ENCODE data around the gene TTC31. TPM values are rescaled to one million over a fixed set of nuclear protein-coding genes. Genes with fewer than 3 reads are reported as not detected.

Gene TTC31
- total RNA-seq, 1 experiment from 2014 or later = 26.4 TPM

GRCh38 chr2:74538881-74539339 lies 56.0 kb downstream of the TTC31 start:
- intact Hi-C loops (cut with micrococcal nuclease) = no loop called here

More at GRCh38 chr2:74538881-74539339, 56.0 kb downstream of the TTC31 start:
- ChIA-PET CTCF (no interaction called here), POLR2A (no interaction called here), RAD21 (ENCODE audit: low non-redundant PET in 1 of 2, low total read pairs in 2 of 2, uncharacterized antibody in 2 of 2, unreplicated experiment in 2 of 2) (no interaction called here)
- H3K4me3 ChIP-seq (replicated peaks in 1 of 2; ENCODE audit: low read depth in 1 of 2, low read length in 2 of 2) = no peak overlapping the region
- H3K79me2 ChIP-seq (ENCODE audit: insufficient read depth, low read length) = no peaks in the 10 kb centered on the region
- H3K36me3 ChIP-seq (ENCODE audit: control insufficient read depth in 1 of 2, insufficient read depth in 2 of 2, low read length in 2 of 2) = no peaks in the 10 kb centered on the region
- no peaks in the 10 kb centered on the region for H3K9me2 ChIP-seq (ENCODE audit: insufficient read depth)
- H3K9me3 ChIP-seq (ENCODE audit: control insufficient read depth in 1 of 2, insufficient read depth in 1 of 2, low read depth in 1 of 2, low read length in 2 of 2) = no peaks in the 10 kb centered on the region
- ATAC-seq (no peak), DNase-seq (ENCODE audit: low read depth, low spot score) (no peak)
- H3K9ac ChIP-seq (ENCODE audit: low read length) = no peak overlapping the region
- H3K27me3 ChIP-seq (ENCODE audit: insufficient read depth, low read length) = no peaks in the 10 kb centered on the region
- no peak overlapping the region for H3K27ac ChIP-seq (ENCODE audit: low read depth, low read length)
- no peak for TF ChIP-seq MAX (IDR thresholded peaks at IDR 0.05)
- no peak for TF ChIP-seq POLR2A (IDR thresholded peaks at IDR 0.05; ENCODE audit: borderline replicate concordance, extremely low read depth, insufficient read depth, insufficient read length)
- TF ChIP-seq FOSL1 (IDR thresholded peaks at IDR 0.05; ENCODE audit: low read depth) = no peak
- TF ChIP-seq CTCF (IDR thresholded peaks at IDR 0.05 in 2 of 3, conservative IDR thresholded peaks at IDR 0.05 in 1 of 3; ENCODE audit: borderline replicate concordance in 1 of 3, insufficient read depth in 1 of 3, low read depth in 2 of 3, low read length in 2 of 3) = no peak
- no peak for TF ChIP-seq JUND (IDR thresholded peaks at IDR 0.05)
- no peaks in the 10 kb centered on the region; a peak in 1 of 4 replicates for H3K4me1 ChIP-seq (ENCODE audit: control insufficient read depth in 1 of 2, insufficient read depth in 2 of 2, low read length in 2 of 2)
- H3K4me2 ChIP-seq (ENCODE audit: low read length) = no peak overlapping the region
- H4K20me1 ChIP-seq (ENCODE audit: insufficient read depth) = no peaks in the 10 kb centered on the region
- BruUV-seq (replicated peaks) = no TSS peak
- H2AFZ ChIP-seq (ENCODE audit: low read depth, low read length, poor library complexity, severe bottlenecking) = no peak overlapping the region
